GM13976 (cell line): Measurements from ENCODE around the gene SRD5A1.
A peak's percentile ranks its signal among the peaks of the same experiment; 100 is the strongest.

ENCODE experiments used
- DNase-seq: peaks from one replicate; pipeline ENCODE4 v3.0.0; 2012; ENCODE audit warnings: low spot score
- in situ Hi-C: fragments of 300-500 bp; cut with MboI; formaldehyde crosslinking; loops from one replicate; pipeline ENCODE4 v1.12.0; 2022; ENCODE audit warnings: low sequenced_read_pairs, mixed read lengths, inconsistent platforms; ENCODE audit not compliant: unreplicated experiment
- TF ChIP-seq, protein P1 (sequence below): IDR thresholded peaks from 2 replicates; pipeline ENCODE4 v1.5.1; 2012; ENCODE audit warnings: borderline replicate concordance, mild to moderate bottlenecking; ENCODE audit not compliant: insufficient read depth; ENCODE audit errors: extremely low read depth, missing control alignments, control extremely low read depth

SRD5A1 gene

DNA sequence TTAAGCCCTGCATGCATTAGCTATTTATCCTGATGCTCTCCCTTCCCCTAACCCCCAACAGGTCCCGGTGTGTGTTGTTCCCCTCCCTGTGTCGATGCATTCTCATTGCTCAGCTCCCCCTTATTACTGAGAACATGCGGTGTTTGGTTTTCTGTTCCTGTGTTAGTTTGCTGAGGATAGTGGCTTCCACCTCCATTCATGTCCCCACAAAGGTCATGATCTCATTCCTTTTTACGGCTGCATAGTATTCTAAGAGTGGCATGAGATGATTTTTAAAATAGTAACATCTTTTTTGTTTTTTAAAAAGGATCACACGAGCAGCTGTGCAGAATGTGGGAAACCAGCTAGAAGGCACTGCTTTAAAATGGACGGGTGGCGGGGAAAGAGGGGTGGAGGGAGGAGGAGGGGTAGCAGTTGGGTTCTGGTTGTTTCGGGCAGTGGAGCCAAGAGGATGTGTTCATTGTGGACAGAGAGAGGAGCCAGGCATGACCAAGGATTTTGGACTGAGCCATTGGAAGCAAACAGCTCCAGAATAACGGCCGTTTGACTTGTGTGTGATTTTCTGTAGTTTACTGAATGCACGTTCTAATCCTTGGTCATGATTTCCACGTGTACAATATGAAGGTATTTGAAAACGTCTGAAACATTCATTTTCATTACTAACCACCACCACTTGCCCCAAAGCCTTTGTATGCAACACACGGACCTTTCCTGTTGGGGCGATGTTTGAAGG is 78.3 kb downstream of the SRD5A1 start:
- TF ChIP-seq, protein P1, sequence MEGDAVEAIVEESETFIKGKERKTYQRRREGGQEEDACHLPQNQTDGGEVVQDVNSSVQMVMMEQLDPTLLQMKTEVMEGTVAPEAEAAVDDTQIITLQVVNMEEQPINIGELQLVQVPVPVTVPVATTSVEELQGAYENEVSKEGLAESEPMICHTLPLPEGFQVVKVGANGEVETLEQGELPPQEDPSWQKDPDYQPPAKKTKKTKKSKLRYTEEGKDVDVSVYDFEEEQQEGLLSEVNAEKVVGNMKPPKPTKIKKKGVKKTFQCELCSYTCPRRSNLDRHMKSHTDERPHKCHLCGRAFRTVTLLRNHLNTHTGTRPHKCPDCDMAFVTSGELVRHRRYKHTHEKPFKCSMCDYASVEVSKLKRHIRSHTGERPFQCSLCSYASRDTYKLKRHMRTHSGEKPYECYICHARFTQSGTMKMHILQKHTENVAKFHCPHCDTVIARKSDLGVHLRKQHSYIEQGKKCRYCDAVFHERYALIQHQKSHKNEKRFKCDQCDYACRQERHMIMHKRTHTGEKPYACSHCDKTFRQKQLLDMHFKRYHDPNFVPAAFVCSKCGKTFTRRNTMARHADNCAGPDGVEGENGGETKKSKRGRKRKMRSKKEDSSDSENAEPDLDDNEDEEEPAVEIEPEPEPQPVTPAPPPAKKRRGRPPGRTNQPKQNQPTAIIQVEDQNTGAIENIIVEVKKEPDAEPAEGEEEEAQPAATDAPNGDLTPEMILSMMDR: no peak
- DNase-seq: no peak
- in situ Hi-C loops: no loop called here

DNA sequence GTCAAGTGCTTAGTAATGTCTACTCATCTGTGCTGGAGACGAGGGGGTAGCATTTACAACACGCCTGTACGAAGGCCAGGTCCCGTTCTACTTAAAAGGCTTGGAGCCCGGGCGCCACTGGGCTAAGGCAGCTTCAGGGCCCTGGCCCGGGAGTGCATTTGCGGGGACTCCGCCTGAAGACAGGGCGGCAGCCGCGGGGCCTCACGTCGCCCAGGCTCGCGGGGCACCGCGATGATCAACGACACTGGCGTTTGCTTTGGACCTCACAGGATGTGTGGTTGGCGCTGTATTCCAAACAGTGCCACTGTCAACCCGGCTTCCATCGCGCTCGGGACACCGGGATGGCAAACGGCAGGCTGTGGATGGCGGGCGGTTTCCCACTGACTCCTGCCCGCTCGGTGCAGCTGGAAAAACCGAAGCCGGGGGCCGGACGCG is 78.9 kb downstream of the SRD5A1 start:
- TF ChIP-seq, protein P1: no peak
- DNase-seq: peak; percentile 55
- in situ Hi-C loops: no loop called here

DNA sequence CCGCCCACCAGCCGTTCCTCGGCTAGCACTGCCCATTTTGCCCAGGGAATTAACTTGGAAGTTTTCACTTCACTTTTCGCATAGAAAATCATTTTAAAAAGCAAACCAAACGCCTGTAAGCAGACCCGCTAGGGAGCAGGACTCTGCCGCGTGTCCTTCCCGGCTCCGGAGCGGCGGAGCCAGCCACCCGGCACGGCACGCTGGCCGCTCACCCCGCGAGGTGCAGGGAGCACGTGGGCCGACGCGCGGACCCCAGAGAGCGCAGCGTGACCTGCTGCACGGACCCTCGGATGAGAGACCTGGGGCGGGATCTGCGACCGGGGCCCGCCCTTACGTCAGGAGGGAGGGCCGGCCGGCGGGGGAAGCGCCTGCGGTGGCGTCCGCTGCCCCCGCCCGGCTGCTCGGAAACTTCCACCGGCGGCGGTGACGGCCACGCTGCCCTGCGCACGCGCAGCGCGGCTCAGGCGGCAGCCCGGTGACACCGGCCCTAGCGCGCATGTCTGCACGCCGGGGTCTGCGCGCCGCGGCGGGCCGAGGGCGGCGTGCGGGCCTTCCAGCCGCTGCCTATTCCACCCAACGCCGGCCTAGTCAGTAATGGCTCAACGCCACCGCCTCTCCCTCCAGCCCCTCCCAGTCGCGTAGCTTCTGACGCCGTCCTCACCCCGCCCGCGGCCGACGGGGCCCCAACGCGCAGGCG is 79.5 kb downstream of the SRD5A1 start:
- in situ Hi-C loops: no loop called here
- TF ChIP-seq, protein P1: peak; percentile 3
- peak; percentile 91 for DNase-seq

DNA sequence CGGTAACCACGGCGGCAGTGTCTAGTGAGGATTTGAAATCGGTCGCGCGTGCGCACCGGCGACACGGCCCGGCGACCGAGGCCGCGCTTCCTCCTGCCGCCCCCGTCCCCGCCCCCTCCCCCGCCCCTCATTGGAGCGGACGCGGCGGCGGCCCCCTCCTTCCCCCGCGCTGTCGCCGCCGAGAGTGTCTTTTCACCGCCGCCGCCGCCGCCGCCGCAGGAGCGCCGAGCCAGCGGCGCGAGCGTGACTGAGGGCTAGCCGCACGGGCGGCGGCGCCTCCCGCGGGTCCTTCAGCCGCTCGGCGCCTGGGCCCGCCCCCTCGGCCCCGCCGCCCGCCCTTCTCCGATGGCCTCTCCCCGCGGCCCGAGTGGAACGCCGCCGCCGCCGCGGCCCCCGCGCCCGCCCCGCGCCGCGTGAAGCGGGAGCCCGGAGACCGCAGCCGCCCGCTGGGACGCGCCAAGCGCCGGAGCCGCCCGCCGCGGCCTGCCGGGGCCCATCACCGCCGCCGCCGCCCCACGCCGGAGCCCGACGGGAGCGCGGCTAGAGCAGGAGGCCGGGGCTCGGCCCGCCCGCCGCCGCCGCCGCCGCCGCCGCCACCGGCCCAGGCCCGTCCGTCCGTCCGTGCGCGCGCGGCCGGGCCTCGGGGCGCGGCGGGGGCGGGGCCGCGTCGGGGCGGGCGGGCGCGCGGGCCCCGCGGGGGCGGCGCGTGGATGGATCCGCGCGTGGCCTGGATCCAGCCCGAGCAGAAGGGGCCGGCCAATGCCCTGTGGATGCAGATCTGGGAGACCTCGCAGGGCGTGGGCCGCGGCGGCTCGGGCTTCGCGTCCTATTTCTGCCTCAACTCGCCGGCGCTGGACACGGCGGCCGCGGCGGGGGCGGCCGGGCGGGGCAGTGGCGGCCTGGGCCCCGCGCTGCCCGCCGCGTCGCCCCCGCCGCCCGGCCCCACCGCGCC is 80.3 kb downstream of the SRD5A1 start, which contains the start of gene TENT4A:
Gene TENT4A (plus strand): TSS at position 159 of the 952 bp plus-strand sequence. CDS start 552 bp downstream, at position 711.
- TF ChIP-seq, protein P1: no peak
- in situ Hi-C loops: no loop called here
- peak; percentile 98 for DNase-seq

DNA sequence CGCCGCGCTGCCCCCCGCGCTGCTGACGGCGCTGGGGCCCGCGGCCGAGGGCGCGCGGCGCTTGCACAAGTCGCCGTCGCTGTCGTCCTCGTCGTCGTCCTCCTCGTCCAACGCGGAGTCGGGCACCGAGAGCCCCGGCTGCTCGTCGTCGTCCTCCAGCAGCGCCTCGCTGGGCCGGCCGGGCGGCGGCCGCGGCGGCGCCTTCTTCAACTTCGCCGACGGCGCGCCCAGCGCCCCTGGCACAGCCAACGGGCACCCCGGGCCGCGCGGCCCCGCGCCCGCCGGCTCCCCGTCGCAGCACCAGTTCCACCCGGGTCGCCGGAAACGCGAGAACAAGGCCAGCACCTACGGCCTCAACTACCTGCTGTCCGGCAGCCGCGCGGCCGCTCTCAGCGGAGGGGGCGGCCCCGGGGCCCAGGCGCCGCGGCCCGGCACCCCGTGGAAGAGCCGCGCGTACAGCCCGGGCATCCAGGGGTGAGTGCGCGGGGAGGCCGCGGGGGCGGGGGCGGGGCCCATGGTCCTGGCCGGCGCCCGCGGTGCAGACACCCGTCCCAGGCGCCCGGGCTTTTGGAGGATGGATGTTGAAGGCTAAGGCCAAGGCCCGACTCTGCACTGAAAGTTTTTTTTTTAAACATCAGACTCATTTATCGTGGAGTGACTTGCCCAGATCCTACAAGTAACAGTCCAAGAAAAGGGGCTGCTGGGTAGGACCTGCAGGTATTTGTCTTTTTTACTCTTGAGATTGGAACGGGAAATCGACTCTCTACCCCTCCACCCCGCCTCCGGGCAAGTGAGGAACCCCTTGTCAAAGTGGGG is 81.2 kb downstream of the SRD5A1 start:
- no peak for DNase-seq
- TF ChIP-seq, protein P1: no peak
- in situ Hi-C loops: no loop called here
